ENCODE data around the gene SH3BP5. TPM values are rescaled to one million over a fixed set of nuclear protein-coding genes. Genes with fewer than 3 reads are reported as not detected.

Gene SH3BP5
- total and polyA plus RNA-seq, 4 experiments from 2014 or later: 48.2 to 118 (median 56.3) TPM

DNA sequence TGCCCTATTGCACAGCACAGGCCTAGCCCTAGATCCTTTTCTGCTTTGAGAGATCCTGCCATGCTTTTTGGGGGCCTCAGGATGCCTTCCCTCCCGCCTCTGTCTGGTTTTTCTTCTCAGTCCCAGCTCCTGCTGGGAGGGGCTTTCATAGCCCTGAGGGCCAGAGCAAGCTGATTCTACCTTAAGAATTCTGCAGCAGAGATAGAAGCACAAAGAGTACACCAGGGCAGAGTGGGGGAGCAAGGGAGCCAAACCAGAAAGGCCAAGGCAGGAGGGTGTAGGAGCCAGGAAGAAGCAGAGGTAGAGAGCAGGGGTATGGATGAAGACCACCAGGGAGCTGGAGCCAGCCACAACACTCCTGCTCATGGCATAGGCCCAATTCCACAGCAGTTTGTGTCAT, 18.1 kb downstream of the SH3BP5 start:
- Mint-ChIP-seq H3K27me3 (no peaks in the 10 kb centered on the region), H3K4me1 (peaks cover 60 to 93% (median 79%) of the 10 kb centered on the region in 4 donors), H3K27ac (peak overlapping the region; percentile 32 to 89 (median 82)), H3K36me3 (peaks cover 11 to 30% of the 10 kb centered on the region in 2 donors), H3K9me3 (no peaks in the 10 kb centered on the region), H3K4me3 (peak overlapping the region in 5 of 8 donors; percentile 12 to 71 (median 48))
- DNase-seq: no peak
- intact Hi-C loops (cut with micrococcal nuclease): no loop called here
- Histone ChIP-seq H3K27me3 (ENCODE audit: insufficient read depth, low read length) (no peaks in the 10 kb centered on the region), H3K36me3 (ENCODE audit: insufficient read depth, low read length) (peaks cover 3% of the 10 kb centered on the region), H3K4me1 (ENCODE audit: insufficient read depth, low read length) (peaks cover 97% of the 10 kb centered on the region), H3K4me3 (ENCODE audit: low read length in 2 of 2) (no peak overlapping the region), H3K27ac (ENCODE audit: low read depth, low read length) (no peak overlapping the region), H3K9me3 (ENCODE audit: control insufficient read depth in 1 of 2, low read length in 2 of 2) (no peaks in the 10 kb centered on the region)
- ChIA-PET POLR2A (ENCODE audit: partially characterized antibody) (interaction anchor here (0.9 to 1.5 kb wide), 4 partner anchors 10 to 48 kb away, joined by 3 to 5 read pairs (median 4); partner anchors contain the start of gene SH3BP5), CTCF (ENCODE audit: partially characterized antibody) (interaction anchor here (1.0 to 1.2 kb wide), 2 partner anchors 10 to 46 kb away, joined by 3 read pairs; no protein-coding TSS in a partner anchor)

DNA sequence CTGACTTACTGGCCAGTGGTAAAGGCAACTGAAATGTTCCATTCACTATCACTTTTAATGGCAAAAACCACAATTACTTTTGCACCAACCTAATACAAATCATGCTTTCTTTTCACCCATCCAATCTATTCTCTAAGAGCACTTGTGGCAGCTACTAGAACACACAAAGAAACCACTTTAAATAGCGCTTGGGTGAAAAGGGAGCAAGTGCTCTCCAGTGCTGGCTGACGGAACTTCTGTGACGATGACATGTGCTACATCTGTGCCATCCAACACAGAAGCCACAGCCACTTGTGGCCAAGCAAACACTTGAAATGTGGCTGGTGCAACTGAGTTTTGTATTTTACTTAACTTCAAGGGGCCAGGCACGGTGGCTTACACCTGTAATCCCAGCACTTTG, 18.9 kb downstream of the SH3BP5 start:
- Mint-ChIP-seq H3K4me3 (peak overlapping the region in 5 of 8 donors; percentile 13 to 41 (median 34)), H3K27me3 (no peaks in the 10 kb centered on the region), H3K9me3 (no peaks in the 10 kb centered on the region), H3K36me3 (peaks cover 11 to 28% of the 10 kb centered on the region in 2 donors), H3K27ac (peak overlapping the region in 6 of 7 donors; percentile 22 to 73 (median 56)), H3K4me1 (peaks cover 65 to 93% (median 82%) of the 10 kb centered on the region in 4 donors)
- ChIA-PET CTCF (ENCODE audit: partially characterized antibody) (interaction anchor here (1.0 kb wide), 1 partner anchor 45 kb away, joined by 3 read pairs; no protein-coding TSS in a partner anchor), POLR2A (ENCODE audit: partially characterized antibody) (interaction anchor here (1.0 kb wide), 1 partner anchor 45 kb away, joined by 3 read pairs; no protein-coding TSS in a partner anchor)
- H3K4me3 ChIP-seq (ENCODE audit: low read length in 2 of 2): no peak overlapping the region
- H3K27me3 ChIP-seq (ENCODE audit: insufficient read depth, low read length): no peaks in the 10 kb centered on the region
- peaks cover 3% of the 10 kb centered on the region for H3K36me3 ChIP-seq (ENCODE audit: insufficient read depth, low read length)
- DNase-seq: peak in 3 of 5 donors; percentile 20 to 31 (median 29)
- peaks cover 97% of the 10 kb centered on the region for H3K4me1 ChIP-seq (ENCODE audit: insufficient read depth, low read length)
- no peak overlapping the region for H3K27ac ChIP-seq (ENCODE audit: low read depth, low read length)
- intact Hi-C loops (cut with micrococcal nuclease): no loop called here
- H3K9me3 ChIP-seq (ENCODE audit: control insufficient read depth in 1 of 2, low read length in 2 of 2): no peaks in the 10 kb centered on the region

DNA sequence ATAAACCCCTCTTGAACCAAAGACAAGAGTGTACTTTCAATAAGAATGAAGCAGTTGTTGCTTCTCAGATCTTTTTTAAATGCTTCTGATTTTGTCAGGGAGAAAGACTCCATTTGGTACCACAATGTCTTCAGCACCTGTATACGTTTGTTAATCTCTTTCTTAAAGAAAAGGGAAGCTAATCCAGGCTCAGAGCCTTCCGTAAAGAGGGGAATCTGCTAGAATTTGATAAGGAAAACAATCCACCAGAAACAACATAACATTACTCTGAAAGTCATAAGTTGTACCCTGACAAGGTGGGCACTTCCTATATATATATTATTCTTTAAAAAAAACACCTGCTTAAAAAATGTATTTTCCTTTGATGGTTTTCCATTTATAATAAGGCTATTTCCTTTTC, 19.8 kb downstream of the SH3BP5 start:
- H3K27ac ChIP-seq (ENCODE audit: low read depth, low read length): no peak overlapping the region
- no peaks in the 10 kb centered on the region for H3K27me3 Mint-ChIP-seq

DNA sequence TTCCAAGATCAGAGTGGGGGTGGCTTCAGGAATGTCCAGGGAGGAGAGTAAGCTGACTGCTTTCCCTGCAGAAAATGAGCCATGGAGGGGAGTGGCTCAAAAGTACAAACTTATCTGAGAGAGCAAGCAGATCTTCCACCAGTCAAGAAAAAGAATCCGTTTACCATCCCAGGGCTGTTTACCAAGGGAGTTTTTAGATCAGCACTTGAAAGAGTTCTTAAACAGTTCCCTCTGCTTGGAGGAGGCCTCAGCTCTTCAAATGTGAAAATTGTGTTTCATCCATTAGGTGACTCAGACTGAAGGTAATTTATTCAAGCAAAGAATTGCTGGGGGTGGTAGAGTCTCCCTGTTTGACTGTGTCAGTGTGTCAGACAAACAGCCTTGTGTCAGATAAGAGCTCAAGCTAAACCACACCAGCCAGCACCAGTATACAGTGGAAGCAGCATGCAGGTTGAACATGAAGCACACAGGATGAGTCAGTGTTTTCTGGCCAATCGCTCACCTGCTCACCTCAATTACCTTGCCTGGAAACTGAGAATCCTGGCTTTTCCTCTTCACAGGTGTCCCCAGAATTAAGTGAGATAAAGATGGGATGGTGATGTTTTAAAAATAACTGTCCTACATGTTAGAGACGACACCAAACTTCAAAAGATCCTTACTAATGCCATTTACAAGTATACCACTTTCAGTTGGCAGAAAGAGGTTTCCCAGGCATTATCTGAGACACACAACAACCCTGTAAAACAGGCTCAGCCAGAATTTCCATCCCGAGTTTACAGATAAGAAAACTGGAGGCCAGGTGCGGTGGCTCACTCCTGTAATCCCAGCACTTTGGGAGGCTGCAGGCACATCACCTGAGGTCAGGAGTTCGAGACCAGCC, 21.7 kb downstream of the SH3BP5 start:
- H3K27me3 ChIP-seq (ENCODE audit: insufficient read depth, low read length): no peaks in the 10 kb centered on the region
- H3K27me3 Mint-ChIP-seq: no peaks in the 10 kb centered on the region
- ChIA-PET POLR2A (ENCODE audit: partially characterized antibody) (interaction anchor here (0.6 to 4.1 kb wide), 14 partner anchors 9 to 291 kb away, joined by 3 to 25 read pairs (median 4); partner anchors contain the start of genes BTD, CAPN7, HACL1 and SH3BP5), CTCF (ENCODE audit: partially characterized antibody) (interaction anchor here (0.6 to 3.2 kb wide), 10 partner anchors 9 to 67 kb away, joined by 3 to 12 read pairs (median 4); partner anchors contain the start of gene SH3BP5)
- H3K4me1 ChIP-seq (ENCODE audit: insufficient read depth, low read length): peaks cover 90% of the 10 kb centered on the region
- no peaks in the 10 kb centered on the region for H3K9me3 Mint-ChIP-seq
- H3K4me3 ChIP-seq (ENCODE audit: low read length in 2 of 2): no peak overlapping the region
- peaks cover 3% of the 10 kb centered on the region for H3K36me3 ChIP-seq (ENCODE audit: insufficient read depth, low read length)
- H3K4me3 Mint-ChIP-seq: peak overlapping the region in 6 of 8 donors; percentile 25 to 77 (median 62)
- H3K4me1 Mint-ChIP-seq: peaks cover 57 to 87% (median 71%) of the 10 kb centered on the region in 4 donors
- DNase-seq: peak in 4 of 5 donors; percentile 44 to 92 (median 62)
- H3K36me3 Mint-ChIP-seq: peaks cover 10 to 33% of the 10 kb centered on the region in 2 donors
- H3K9me3 ChIP-seq (ENCODE audit: control insufficient read depth in 1 of 2, low read length in 2 of 2): no peaks in the 10 kb centered on the region
- intact Hi-C loops (cut with micrococcal nuclease): loop anchor here (1.0 kb wide), 4 partner anchors 10 to 38 kb away; partner anchors contain the start of gene SH3BP5
- peak overlapping the region; percentile 11 for H3K27ac ChIP-seq (ENCODE audit: low read depth, low read length)
- H3K27ac Mint-ChIP-seq: peak overlapping the region; percentile 57 to 85 (median 81)

More for the DNA sequence above, 19.8 kb downstream of the SH3BP5 start:
- Mint-ChIP-seq H3K4me3 (peak overlapping the region in 3 of 8 donors; percentile 38 to 65 (median 48)), H3K4me1 (peaks cover 68 to 92% (median 83%) of the 10 kb centered on the region in 4 donors), H3K36me3 (peaks cover 11 to 31% of the 10 kb centered on the region in 2 donors), H3K9me3 (no peaks in the 10 kb centered on the region), H3K27ac (peak overlapping the region; percentile 37 to 84 (median 65))
- Histone ChIP-seq H3K36me3 (ENCODE audit: insufficient read depth, low read length) (peaks cover 3% of the 10 kb centered on the region), H3K9me3 (ENCODE audit: control insufficient read depth in 1 of 2, low read length in 2 of 2) (no peaks in the 10 kb centered on the region), H3K4me3 (ENCODE audit: low read length in 2 of 2) (no peak overlapping the region), H3K27me3 (ENCODE audit: insufficient read depth, low read length) (no peaks in the 10 kb centered on the region), H3K4me1 (ENCODE audit: insufficient read depth, low read length) (peaks cover 97% of the 10 kb centered on the region)
- intact Hi-C loops (cut with micrococcal nuclease): no loop called here
- ChIA-PET CTCF (ENCODE audit: partially characterized antibody) (interaction anchor here (1.2 kb wide), 1 partner anchor 45 kb away, joined by 5 read pairs; no protein-coding TSS in a partner anchor), POLR2A (ENCODE audit: partially characterized antibody) (interaction anchor here (1.1 to 4.1 kb wide), 3 partner anchors 8 to 19 kb away, joined by 4 to 25 read pairs (median 6); partner anchors contain the start of gene SH3BP5)
- no peak for DNase-seq

GRCh38 chr3:15309662-15310335, 22.6 kb downstream of the SH3BP5 start:
- Histone ChIP-seq H3K27ac (ENCODE audit: low read depth, low read length) (peak overlapping the region; percentile 11), H3K36me3 (ENCODE audit: insufficient read depth, low read length) (peaks cover 3% of the 10 kb centered on the region), H3K4me3 (ENCODE audit: low read length in 2 of 2) (no peak overlapping the region), H3K4me1 (ENCODE audit: insufficient read depth, low read length) (peaks cover 89% of the 10 kb centered on the region), H3K27me3 (ENCODE audit: insufficient read depth, low read length) (no peaks in the 10 kb centered on the region), H3K9me3 (ENCODE audit: control insufficient read depth in 1 of 2, low read length in 2 of 2) (no peaks in the 10 kb centered on the region)
- Mint-ChIP-seq H3K27ac (peak overlapping the region; percentile 63 to 84 (median 80)), H3K27me3 (no peaks in the 10 kb centered on the region), H3K9me3 (no peaks in the 10 kb centered on the region), H3K4me3 (peak overlapping the region in 7 of 8 donors; percentile 25 to 77 (median 56)), H3K4me1 (peaks cover 55 to 86% (median 69%) of the 10 kb centered on the region in 4 donors), H3K36me3 (peaks cover 16 to 37% of the 10 kb centered on the region in 2 donors)
- DNase-seq: no peak
- ChIA-PET CTCF (ENCODE audit: partially characterized antibody) (interaction anchor here (0.6 to 3.2 kb wide), 9 partner anchors 10 to 68 kb away, joined by 3 to 12 read pairs (median 4); partner anchors contain the start of gene SH3BP5), POLR2A (ENCODE audit: partially characterized antibody) (interaction anchor here (0.5 to 4.1 kb wide), 13 partner anchors 10 to 292 kb away, joined by 3 to 25 read pairs (median 4); partner anchors contain the start of genes BTD, CAPN7, HACL1 and SH3BP5)
- intact Hi-C loops (cut with micrococcal nuclease): loop anchor here (1.0 kb wide), 4 partner anchors 11 to 37 kb away; partner anchors contain the start of gene SH3BP5

DNA sequence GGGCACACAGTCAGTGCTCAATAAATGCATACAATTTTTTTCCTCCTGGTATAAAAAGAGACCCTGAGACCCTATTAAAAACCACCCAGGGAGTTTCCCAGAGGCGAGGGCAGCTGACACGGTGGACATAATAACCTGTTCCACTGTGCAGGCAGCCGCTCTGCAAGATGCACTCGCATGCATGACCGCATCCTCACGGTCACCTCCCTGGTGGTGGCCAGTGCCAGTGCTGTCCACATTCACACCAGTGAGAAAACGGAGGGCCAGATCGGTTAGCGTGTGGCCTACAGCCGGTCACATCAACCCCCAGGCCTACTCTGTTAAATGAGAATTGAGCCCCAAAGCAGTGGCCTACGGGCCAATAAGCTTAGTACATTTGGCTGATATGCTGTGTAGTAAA, 24.8 kb downstream of the SH3BP5 start:
- peaks cover 20% of the 10 kb centered on the region for H3K36me3 ChIP-seq (ENCODE audit: insufficient read depth, low read length)
- no peaks in the 10 kb centered on the region for H3K27me3 Mint-ChIP-seq
- ChIA-PET CTCF (ENCODE audit: partially characterized antibody) (interaction anchor here (1.3 to 2.6 kb wide), 6 partner anchors 10 to 43 kb away, joined by 3 to 17 read pairs (median 5); partner anchors contain the start of gene SH3BP5), POLR2A (ENCODE audit: partially characterized antibody) (interaction anchor here (0.9 to 3.0 kb wide), 7 partner anchors 8 to 74 kb away, joined by 3 to 9 read pairs (median 3); no protein-coding TSS in a partner anchor)
- peaks cover 52 to 91% (median 71%) of the 10 kb centered on the region in 4 donors for H3K4me1 Mint-ChIP-seq
- H3K9me3 ChIP-seq (ENCODE audit: control insufficient read depth in 1 of 2, low read length in 2 of 2): no peaks in the 10 kb centered on the region
- no peaks in the 10 kb centered on the region for H3K9me3 Mint-ChIP-seq
- H3K4me3 ChIP-seq (ENCODE audit: low read length in 2 of 2): no peak overlapping the region
- H3K27me3 ChIP-seq (ENCODE audit: insufficient read depth, low read length): no peaks in the 10 kb centered on the region
- H3K36me3 Mint-ChIP-seq: peaks cover 32 to 51% of the 10 kb centered on the region in 2 donors
- H3K4me3 Mint-ChIP-seq: no peak overlapping the region
- H3K4me1 ChIP-seq (ENCODE audit: insufficient read depth, low read length): peaks cover 87% of the 10 kb centered on the region
- no peak for DNase-seq
- intact Hi-C loops (cut with micrococcal nuclease): no loop called here
- peak overlapping the region in 2 of 7 donors; percentile 13 to 42 for H3K27ac Mint-ChIP-seq
- no peak overlapping the region for H3K27ac ChIP-seq (ENCODE audit: low read depth, low read length)

Measured in CD4-positive, alpha-beta memory T cell (primary cell).